Limb (tissue), 2 donors: Measurements from ENCODE around the gene TLR3.
"Not testable (repeated sequence)": the region's sequence is repeated elsewhere in the genome, so short reads cannot be mapped to it uniquely, and the experiment has no call there.

Experiments
- DNase-seq, 2 donors: peaks; one replicate each; pipeline ENCODE4 v3.0.0-alpha.2; 2016; ENCODE audit errors: extremely low spot score in 2 of 2

Gene TLR3

DNA sequence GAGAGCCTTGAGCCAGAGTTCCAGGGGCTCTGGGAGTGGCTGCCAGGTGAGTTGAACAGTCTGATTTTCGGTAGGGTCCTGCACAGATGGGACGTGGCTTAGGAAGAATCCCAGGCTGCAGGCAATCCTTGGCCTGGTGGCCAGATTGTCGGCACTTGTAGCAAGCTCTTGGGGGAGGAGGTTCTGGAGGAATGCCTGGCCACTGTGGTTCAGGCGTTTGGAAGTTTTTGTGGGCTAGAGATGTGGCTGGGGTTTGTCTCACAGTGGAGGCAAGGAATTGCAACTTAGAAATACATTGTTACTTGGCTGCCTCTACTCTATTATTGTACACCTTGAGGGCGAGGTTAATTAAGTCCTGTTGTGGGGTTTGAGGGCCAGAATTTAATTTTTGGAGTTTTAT, 21.5 kb upstream of the TLR3 start:
- DNase-seq = not testable (repeated sequence)

DNA sequence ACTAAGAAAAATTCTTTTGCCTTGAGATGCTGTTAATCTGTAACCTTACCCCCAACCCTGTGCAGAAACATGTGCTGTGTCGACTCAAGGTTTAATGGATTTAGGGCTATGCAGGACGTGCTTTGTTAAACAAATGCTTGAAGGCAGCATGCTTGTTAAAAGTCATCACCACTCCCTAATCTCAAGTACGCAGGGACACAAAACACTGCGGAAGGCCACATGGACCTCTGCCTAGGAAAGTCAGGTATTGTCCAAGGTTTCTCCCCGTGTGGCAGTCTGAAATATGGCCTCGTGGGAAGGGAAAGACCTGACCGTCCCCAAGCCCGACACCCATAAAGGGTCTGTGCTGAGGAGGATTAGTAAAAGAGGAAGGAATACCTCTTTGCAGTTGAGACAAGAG, 18.8 kb upstream of the TLR3 start:
- not testable (repeated sequence) for DNase-seq

GRCh38 chr4:186051096-186051495, 17.9 kb upstream of the TLR3 start:
- DNase-seq = no peak

GRCh38 chr4:186058253-186058979, 10.5 kb upstream of the TLR3 start:
- no peak for DNase-seq

GRCh38 chr4:186058980-186059316, 10.0 kb upstream of the TLR3 start:
- no peak for DNase-seq

- DNase-seq = no peak
Measured at GRCh38 chr4:186061921-186062320, 7.0 kb upstream of the TLR3 start.

DNA sequence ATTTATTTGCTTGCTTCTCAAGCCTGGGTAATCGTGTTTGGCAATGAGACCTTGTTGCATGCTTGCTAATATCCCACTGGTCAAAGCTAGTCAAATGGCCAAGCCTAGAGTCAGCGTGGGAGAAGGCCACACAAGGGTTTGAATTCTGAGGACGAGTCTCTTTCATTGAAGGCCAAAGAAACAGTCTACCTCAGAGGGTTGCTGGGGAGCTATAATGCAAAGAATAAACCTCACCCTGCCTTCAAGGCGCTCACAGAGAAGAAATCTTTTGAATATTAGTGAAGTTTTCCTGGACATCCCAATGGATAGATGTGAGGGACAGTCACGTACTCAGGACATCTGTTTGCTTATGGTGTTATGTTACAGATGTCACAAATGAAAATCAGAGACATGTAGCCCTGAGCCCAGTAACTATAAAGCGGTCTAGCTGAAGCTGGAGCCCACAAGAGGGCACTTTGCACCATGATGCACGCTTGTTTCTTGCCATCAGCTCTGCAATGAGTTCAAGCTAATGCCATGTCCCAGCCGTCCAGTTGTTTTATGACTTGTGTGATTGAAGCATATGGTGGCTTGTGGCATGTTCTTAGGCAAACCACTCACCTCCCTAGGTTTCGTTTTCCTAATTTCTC, 1.1 kb upstream of the TLR3 start:
- DNase-seq = peak in 1 of 2 donors; percentile 43

DNA sequence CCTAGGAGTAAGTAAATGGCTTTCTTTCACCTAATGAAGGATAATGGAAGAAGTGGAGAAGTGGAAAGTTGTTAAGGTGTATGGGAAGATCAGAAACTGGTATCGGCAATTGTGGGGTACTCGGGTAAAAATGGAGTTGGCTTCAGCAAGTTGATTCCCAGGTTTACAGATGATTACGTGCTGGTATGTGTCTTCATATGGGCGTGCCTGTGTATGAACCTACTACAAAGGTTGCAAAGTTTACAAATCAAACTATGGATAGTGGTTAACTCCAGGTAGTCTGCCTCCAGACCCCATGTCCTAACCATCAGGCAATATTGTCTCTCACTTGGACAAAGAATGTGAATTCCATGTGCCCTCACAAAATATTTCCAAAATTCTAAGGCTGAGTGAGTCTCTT, 773 bp downstream of the TLR3 start:
- DNase-seq = no peak

DNA sequence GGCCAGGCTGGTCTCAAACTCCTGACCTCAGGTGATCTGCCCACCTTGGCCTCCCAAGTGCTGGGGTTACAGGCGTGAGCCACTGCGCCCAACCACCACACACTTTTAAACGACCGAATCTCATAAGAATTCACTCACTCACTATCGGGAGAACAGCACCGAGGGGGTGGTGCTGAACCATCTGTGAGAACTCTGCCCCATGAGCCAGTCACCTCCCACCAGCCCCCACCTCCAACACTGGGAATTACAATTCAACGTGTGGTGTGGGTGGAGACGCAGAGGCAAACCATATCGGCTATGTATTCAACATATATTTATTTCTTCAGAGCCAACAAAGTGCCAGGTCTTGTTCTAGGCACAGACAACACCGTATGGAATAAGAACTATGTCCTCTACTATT, 3.6 kb downstream of the TLR3 start:
- no peak for DNase-seq

GRCh38 chr4:186074189-186074588, 5.2 kb downstream of the TLR3 start:
- no peak for DNase-seq

GRCh38 chr4:186078981-186079638, 10.2 kb downstream of the TLR3 start:
- DNase-seq = no peak

DNA sequence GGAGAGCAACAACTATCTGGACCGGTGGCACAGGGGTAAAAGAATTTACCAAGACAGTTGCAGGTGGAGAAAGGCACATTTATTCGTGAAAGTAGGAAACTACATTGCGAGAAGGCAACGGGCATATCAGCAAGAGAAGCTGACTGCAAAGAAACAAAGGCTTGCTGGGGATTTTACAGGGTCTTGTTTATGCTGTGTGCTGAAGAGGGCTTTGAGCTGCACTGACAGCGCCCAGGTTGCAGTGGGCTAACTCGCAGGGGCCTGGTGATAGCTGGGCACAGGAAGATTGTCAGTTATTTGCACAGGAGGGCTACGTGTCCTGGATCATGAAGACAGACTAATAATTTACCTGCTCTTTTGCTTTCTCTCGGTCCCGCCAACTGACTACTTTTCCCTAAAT, 10.7 kb downstream of the TLR3 start:
- DNase-seq = no peak

- no peak for DNase-seq
Measured at GRCh38 chr4:186081202-186081807, 12.3 kb downstream of the TLR3 start.

DNA sequence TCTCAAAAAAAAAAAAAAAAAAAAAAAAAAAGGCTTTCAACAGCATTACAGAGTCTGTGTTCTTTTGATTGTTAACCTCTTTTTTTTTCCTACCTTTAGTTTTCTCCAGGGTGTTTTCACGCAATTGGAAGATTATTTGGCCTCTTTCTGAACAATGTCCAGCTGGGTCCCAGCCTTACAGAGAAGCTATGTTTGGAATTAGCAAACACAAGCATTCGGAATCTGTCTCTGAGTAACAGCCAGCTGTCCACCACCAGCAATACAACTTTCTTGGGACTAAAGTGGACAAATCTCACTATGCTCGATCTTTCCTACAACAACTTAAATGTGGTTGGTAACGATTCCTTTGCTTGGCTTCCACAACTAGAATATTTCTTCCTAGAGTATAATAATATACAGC, 13.3 kb downstream of the TLR3 start:
- no peak for DNase-seq

GRCh38 chr4:186088523-186088922, 19.6 kb downstream of the TLR3 start:
- DNase-seq = no peak

- DNase-seq = no peak
Measured at GRCh38 chr4:186092296-186092695, 23.3 kb downstream of the TLR3 start.

GRCh38 chr4:186095406-186095805, 26.4 kb downstream of the TLR3 start:
- DNase-seq = no peak

- DNase-seq = no peak
Measured at GRCh38 chr4:186096681-186097165, 27.8 kb downstream of the TLR3 start.

DNA sequence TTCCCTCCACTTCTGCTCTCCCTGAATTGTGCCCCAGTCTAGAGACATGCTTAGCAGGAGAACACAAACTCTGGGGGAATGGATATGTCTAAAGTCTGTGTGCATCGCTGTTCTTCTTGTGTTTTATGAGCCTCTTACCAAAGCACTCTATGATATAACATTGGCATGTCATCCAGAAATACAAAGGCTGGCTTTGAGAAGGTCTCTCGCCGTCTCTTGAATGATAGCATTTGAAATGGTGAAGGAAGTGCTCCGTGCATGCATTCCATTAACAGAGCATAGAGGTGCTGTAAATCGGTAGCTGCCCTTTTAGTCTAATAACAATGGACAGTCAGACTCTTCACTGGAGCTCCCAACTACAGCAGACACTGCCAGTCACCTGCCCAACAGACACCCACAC, 28.4 kb downstream of the TLR3 start:
- DNase-seq = no peak

DNA sequence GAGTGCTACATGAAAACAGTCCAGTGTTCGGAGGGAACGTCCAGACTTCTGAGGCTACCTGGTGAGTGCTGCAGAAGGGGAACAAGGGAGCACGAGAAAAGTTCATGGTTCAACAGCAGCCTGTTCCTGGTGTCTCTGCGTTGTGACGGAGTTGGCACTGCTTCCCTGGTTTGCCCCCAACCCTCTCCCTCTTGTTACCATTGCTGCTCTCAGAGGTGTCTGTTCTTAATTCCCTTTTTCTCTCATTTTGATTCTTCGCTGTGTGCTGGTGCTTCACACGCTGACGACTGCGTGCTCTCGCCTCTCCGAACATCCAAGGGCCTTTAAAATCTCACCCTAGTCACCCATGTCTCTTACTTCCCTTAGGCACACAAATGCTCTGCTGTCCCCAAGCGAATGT, 34.0 kb downstream of the TLR3 start:
- no peak for DNase-seq

GRCh38 chr4:186104114-186104889, 35.3 kb downstream of the TLR3 start, which contains the start of gene FAM149A:
FAM149A (plus strand) TSS chr4:186104704.
- no peak for DNase-seq
